Liver (tissue), 9 donors: ENCODE results near the gene DAAM1. TPM values are rescaled to one million over a fixed set of nuclear protein-coding genes. Genes with fewer than 3 reads are reported as not detected.

Experiments
- DNase-seq: peaks from one replicate; pipeline ENCODE4 v3.0.0-alpha.2; 2017; ENCODE audit warnings: low spot score
- H3K27ac ChIP-seq, 2 donors: one replicate each; pipeline ENCODE4 v1.7.0; 2013; ENCODE audit warnings: inconsistent platforms in 2 of 2, low read length in 2 of 2, control low read depth in 1 of 2, low read depth in 1 of 2, mild to moderate bottlenecking in 1 of 2
- H3K27me3 ChIP-seq, 4 donors: one replicate each; pipeline versions ENCODE4 v1.6.1 to v1.7.0; 2013; ENCODE audit warnings: low read length in 3 of 4, inconsistent platforms in 1 of 4, mild to moderate bottlenecking in 1 of 4, moderate library complexity in 1 of 4; ENCODE audit not compliant: control insufficient read depth in 4 of 4, insufficient read depth in 4 of 4
- H3K36me3 ChIP-seq, 4 donors: one replicate each; pipeline versions ENCODE4 v1.6.1 to v1.7.0; 2013; ENCODE audit warnings: low read length in 3 of 4, mild to moderate bottlenecking in 3 of 4, low read depth in 1 of 4, moderate library complexity in 1 of 4; ENCODE audit not compliant: control insufficient read depth in 4 of 4, insufficient read depth in 3 of 4
- H3K4me1 ChIP-seq, 4 donors: one replicate each; pipeline versions ENCODE4 v1.6.1 to v1.7.0; 2013; ENCODE audit warnings: low read length in 3 of 4, mild to moderate bottlenecking in 3 of 4, moderate library complexity in 1 of 4; ENCODE audit not compliant: control insufficient read depth in 4 of 4, insufficient read depth in 4 of 4
- H3K4me3 ChIP-seq, 3 donors: one replicate each; pipeline versions ENCODE4 v1.6.1 to v1.7.0; 2013; ENCODE audit warnings: low read length in 3 of 3, control low read depth in 1 of 3, low read depth in 1 of 3, mild to moderate bottlenecking in 1 of 3
- H3K9ac ChIP-seq, 2 donors: one replicate each; pipeline ENCODE4 v1.7.0; 2013; ENCODE audit warnings: low read length in 2 of 2, mild to moderate bottlenecking in 2 of 2, moderate library complexity in 2 of 2, control low read depth in 1 of 2, low read depth in 1 of 2
- H3K9me3 ChIP-seq, 4 donors: one replicate each; pipeline versions ENCODE4 v1.6.1 to v1.7.0; 2013; ENCODE audit warnings: low read length in 3 of 4; ENCODE audit not compliant: control insufficient read depth in 4 of 4
- FOXA1 ChIP-seq: IDR thresholded peaks from 2 replicates; pipeline ENCODE4 v1.6.1; 2016; ENCODE audit warnings: antibody characterized with exemption
- FOXA2 ChIP-seq: IDR thresholded peaks from 2 replicates; pipeline ENCODE4 v1.6.1; 2016; ENCODE audit warnings: antibody characterized with exemption
- HNF4A ChIP-seq, 2 donors: conservative IDR thresholded peaks; 2 replicates each; pipeline ENCODE4 v1.6.1; 2016; ENCODE audit warnings: antibody characterized with exemption in 2 of 2, mild to moderate bottlenecking in 2 of 2
- HNF4G ChIP-seq: IDR thresholded peaks from 2 replicates; pipeline ENCODE4 v1.6.1; 2016; ENCODE audit warnings: antibody characterized with exemption
- JUND ChIP-seq, 2 donors: IDR thresholded peaks; 2 replicates each; pipeline ENCODE4 v1.6.1; 2016; ENCODE audit warnings: antibody characterized with exemption in 2 of 2
- NR2F2 ChIP-seq: IDR thresholded peaks from 2 replicates; pipeline ENCODE4 v1.6.1; 2016; ENCODE audit warnings: antibody characterized with exemption
- RAD21 ChIP-seq, 2 donors: IDR thresholded peaks; 2 replicates each; pipeline ENCODE4 v1.6.1; 2016; ENCODE audit warnings: antibody characterized with exemption in 2 of 2, mild to moderate bottlenecking in 2 of 2
- SP1 ChIP-seq: IDR thresholded peaks from 2 replicates; pipeline ENCODE4 v1.6.1; 2018; ENCODE audit warnings: antibody characterized with exemption, mild to moderate bottlenecking
- TAF1 ChIP-seq: conservative IDR thresholded peaks from 2 replicates; pipeline ENCODE4 v1.6.1; 2016; ENCODE audit warnings: antibody characterized with exemption, mild to moderate bottlenecking
- YY1 ChIP-seq: IDR thresholded peaks from 2 replicates; pipeline ENCODE4 v1.6.1; 2016; ENCODE audit warnings: antibody characterized with exemption, mild to moderate bottlenecking
- WGBS: extraction: QIAGEN DNeasy Blood & Tissue Kit; methylation state at CpG from one replicate; pipeline ENCODE4 v1.1.7; 2013; 5-methylcytosine and 5-hydroxymethylcytosine counted together
- polyA plus RNA-seq, 2 donors: library from polyadenylated mRNA; stranded (reverse) in 1 of 2; unstranded in 1 of 2; fragments of 200-250 nt in 1 of 2; fragments of >200 nt in 1 of 2; fragmentation: Nextera tagmentation in 1 of 2; extraction: Ambion mirVana in 1 of 2; gene quantifications; one replicate each; pipeline versions ENCODE4 v1.2.1 to v1.2.3, GENCODE V29; 2013 to 2015
- total RNA-seq, 2 donors: library from RNA; depleted of rRNA; stranded (reverse); fragments of >200 nt; gene quantifications; one replicate each; pipeline ENCODE4 v1.2.3, GENCODE V29; 2014
- TF ChIP-seq, protein P1 (sequence below): fragments of 150-350 bp; IDR thresholded peaks from 2 replicates; pipeline ENCODE4 v1.5.1; 2017; ENCODE audit warnings: improper control_type of control experiment, low read depth, low read length; ENCODE audit not compliant: missing input control
- TF ChIP-seq, protein P2 (sequence below): IDR thresholded peaks from 2 replicates; pipeline ENCODE4 v1.6.1; 2016; ENCODE audit warnings: antibody characterized with exemption, mild to moderate bottlenecking
- TF ChIP-seq, protein P3 (sequence below): IDR thresholded peaks from 2 replicates; pipeline ENCODE4 v1.6.1; 2016; ENCODE audit warnings: antibody characterized with exemption
- TF ChIP-seq, protein P4 (sequence below): IDR thresholded peaks from 2 replicates; pipeline ENCODE4 v1.6.1; 2016; ENCODE audit warnings: antibody characterized with exemption
- TF ChIP-seq, protein P5 (sequence below): IDR thresholded peaks from 2 replicates; pipeline ENCODE4 v1.6.1; 2016; ENCODE audit warnings: antibody characterized with exemption
- donor health status: healthy.
- donor health status: healthy.
- donor health status: healthy.
- donor health status: healthy.
- donor health status: healthy.

DAAM1 gene
- total and polyA plus RNA-seq, 4 donors = 9.5 to 28.4 (median 18.5) TPM

DNA sequence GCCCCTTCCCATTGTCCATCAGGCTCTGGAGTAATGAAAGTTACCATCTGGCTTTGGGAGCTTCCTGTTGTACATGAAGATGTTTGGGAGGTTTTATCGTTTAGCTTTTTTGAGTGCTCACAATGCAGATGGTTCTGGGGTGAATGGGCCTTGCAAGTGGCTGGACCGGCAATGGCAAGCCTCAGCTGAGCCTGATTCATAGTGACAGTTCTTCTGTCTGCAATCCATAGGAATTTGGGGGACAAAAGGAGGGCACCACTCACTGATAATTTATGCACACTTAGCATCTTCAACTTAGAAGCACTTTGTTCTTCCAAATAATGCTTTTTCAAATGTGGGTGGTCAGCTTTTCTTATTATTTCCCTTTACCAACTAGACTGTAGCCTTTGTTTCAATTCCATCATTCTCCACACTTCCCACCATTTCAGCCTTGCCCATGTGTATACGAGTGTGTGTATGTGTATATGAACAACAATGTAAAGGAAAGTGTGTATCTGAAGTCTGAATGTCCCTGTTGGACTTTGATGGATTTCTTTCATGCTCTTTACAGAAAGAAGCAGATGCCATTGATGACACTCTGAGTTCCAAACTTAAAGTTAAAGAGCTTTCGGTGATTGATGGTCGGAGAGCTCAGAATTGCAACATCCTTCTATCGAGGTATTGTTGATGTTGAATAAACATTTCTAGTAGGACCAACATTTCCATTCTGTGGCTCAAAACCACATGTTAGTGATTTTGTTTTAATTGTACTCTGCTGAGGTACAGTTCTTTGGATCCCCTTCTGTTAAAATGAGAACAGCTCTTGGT, 151.3 kb downstream of the DAAM1 start:
- Histone ChIP-seq H3K4me3 (no peak overlapping the region), H3K27me3 (no peaks in the 10 kb centered on the region), H3K9ac (no peak overlapping the region), H3K4me1 (peaks cover 0 to 3% (median under 1%) of the 10 kb centered on the region in 4 donors), H3K36me3 (peaks cover 0 to 8% (median 0%) of the 10 kb centered on the region in 4 donors), H3K27ac (no peak overlapping the region), H3K9me3 (no peaks in the 10 kb centered on the region)
- whole genome bisulfite sequencing = 93% methylated on average over 6 of the region's 6 CpGs
- DNase-seq = no peak
- TF ChIP-seq FOXA1 (no peak), HNF4G (no peak), RAD21 (IDR thresholded peaks at IDR 0.05) (no peak)
- TF ChIP-seq, protein P1, sequence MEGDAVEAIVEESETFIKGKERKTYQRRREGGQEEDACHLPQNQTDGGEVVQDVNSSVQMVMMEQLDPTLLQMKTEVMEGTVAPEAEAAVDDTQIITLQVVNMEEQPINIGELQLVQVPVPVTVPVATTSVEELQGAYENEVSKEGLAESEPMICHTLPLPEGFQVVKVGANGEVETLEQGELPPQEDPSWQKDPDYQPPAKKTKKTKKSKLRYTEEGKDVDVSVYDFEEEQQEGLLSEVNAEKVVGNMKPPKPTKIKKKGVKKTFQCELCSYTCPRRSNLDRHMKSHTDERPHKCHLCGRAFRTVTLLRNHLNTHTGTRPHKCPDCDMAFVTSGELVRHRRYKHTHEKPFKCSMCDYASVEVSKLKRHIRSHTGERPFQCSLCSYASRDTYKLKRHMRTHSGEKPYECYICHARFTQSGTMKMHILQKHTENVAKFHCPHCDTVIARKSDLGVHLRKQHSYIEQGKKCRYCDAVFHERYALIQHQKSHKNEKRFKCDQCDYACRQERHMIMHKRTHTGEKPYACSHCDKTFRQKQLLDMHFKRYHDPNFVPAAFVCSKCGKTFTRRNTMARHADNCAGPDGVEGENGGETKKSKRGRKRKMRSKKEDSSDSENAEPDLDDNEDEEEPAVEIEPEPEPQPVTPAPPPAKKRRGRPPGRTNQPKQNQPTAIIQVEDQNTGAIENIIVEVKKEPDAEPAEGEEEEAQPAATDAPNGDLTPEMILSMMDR = no peak

DNA sequence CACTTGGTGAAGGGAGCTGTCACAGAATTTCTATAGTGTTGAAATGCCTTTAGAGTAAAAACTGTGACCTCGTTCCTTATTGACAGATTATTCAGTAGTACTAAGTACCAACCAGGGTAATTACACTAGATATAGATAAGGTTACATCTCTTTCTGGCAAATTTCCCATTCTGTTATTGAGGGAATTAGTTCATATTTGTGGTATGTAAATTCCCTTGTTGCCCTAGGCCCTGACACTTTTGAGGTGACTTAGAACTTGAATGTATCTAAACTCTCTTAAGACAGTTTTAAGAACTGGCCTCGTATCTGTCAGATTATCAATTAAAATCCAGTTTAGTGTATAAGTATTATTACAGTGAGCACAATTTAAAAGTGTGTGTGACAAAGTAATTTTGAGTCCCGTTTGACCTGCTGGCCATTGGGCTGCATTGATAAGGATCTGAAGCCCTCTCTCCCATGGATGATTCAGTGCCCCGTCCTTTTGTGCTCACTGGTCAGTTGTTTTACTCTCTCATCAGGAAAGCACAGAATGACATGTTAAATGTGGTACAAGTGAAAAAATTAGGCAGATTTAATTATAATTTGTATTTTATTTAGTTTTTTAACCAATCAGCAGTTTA, 153.5 kb downstream of the DAAM1 start:
- Histone ChIP-seq H3K9me3 (no peaks in the 10 kb centered on the region), H3K36me3 (peaks cover 0 to 14% (median 2%) of the 10 kb centered on the region in 4 donors), H3K4me3 (no peak overlapping the region), H3K27ac (no peak overlapping the region), H3K27me3 (no peaks in the 10 kb centered on the region), H3K9ac (no peak overlapping the region), H3K4me1 (no peaks in the 10 kb centered on the region)
- DNase-seq = no peak
- WGBS = 95% methylated on average over 4 of the region's 4 CpGs
- no peak for TF ChIP-seq TAF1
- TF ChIP-seq, protein P2, sequence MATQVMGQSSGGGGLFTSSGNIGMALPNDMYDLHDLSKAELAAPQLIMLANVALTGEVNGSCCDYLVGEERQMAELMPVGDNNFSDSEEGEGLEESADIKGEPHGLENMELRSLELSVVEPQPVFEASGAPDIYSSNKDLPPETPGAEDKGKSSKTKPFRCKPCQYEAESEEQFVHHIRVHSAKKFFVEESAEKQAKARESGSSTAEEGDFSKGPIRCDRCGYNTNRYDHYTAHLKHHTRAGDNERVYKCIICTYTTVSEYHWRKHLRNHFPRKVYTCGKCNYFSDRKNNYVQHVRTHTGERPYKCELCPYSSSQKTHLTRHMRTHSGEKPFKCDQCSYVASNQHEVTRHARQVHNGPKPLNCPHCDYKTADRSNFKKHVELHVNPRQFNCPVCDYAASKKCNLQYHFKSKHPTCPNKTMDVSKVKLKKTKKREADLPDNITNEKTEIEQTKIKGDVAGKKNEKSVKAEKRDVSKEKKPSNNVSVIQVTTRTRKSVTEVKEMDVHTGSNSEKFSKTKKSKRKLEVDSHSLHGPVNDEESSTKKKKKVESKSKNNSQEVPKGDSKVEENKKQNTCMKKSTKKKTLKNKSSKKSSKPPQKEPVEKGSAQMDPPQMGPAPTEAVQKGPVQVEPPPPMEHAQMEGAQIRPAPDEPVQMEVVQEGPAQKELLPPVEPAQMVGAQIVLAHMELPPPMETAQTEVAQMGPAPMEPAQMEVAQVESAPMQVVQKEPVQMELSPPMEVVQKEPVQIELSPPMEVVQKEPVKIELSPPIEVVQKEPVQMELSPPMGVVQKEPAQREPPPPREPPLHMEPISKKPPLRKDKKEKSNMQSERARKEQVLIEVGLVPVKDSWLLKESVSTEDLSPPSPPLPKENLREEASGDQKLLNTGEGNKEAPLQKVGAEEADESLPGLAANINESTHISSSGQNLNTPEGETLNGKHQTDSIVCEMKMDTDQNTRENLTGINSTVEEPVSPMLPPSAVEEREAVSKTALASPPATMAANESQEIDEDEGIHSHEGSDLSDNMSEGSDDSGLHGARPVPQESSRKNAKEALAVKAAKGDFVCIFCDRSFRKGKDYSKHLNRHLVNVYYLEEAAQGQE = no peak
- TF ChIP-seq YY1 = no peak
- no peak for TF ChIP-seq SP1
- TF ChIP-seq, protein P3, sequence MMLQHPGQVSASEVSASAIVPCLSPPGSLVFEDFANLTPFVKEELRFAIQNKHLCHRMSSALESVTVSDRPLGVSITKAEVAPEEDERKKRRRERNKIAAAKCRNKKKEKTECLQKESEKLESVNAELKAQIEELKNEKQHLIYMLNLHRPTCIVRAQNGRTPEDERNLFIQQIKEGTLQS = no peak
- TF ChIP-seq FOXA2 = no peak
- no peak for TF ChIP-seq FOXA1
- TF ChIP-seq, protein P4, sequence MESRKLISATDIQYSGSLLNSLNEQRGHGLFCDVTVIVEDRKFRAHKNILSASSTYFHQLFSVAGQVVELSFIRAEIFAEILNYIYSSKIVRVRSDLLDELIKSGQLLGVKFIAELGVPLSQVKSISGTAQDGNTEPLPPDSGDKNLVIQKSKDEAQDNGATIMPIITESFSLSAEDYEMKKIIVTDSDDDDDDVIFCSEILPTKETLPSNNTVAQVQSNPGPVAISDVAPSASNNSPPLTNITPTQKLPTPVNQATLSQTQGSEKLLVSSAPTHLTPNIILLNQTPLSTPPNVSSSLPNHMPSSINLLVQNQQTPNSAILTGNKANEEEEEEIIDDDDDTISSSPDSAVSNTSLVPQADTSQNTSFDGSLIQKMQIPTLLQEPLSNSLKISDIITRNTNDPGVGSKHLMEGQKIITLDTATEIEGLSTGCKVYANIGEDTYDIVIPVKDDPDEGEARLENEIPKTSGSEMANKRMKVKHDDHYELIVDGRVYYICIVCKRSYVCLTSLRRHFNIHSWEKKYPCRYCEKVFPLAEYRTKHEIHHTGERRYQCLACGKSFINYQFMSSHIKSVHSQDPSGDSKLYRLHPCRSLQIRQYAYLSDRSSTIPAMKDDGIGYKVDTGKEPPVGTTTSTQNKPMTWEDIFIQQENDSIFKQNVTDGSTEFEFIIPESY = no peak
- TF ChIP-seq, protein P5, sequence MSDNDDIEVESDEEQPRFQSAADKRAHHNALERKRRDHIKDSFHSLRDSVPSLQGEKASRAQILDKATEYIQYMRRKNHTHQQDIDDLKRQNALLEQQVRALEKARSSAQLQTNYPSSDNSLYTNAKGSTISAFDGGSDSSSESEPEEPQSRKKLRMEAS = no peak
- TF ChIP-seq NR2F2 = no peak
- no peak for TF ChIP-seq HNF4G
- no peak for TF ChIP-seq JUND (IDR thresholded peaks at IDR 0.05)
- no peak for TF ChIP-seq RAD21 (IDR thresholded peaks at IDR 0.05)
- TF ChIP-seq HNF4A (conservative IDR thresholded peaks at IDR 0.05) = no peak
